ENCODE measurements around the gene WBP2. TPM values are rescaled to one million over a fixed set of nuclear protein-coding genes. Genes with fewer than 3 reads are reported as not detected.
A peak's percentile ranks its signal among the peaks of the same experiment; 100 is the strongest.

Gene WBP2
- total RNA-seq, 2 experiments from 2014 or later = 76.8 to 83.5 TPM

DNA sequence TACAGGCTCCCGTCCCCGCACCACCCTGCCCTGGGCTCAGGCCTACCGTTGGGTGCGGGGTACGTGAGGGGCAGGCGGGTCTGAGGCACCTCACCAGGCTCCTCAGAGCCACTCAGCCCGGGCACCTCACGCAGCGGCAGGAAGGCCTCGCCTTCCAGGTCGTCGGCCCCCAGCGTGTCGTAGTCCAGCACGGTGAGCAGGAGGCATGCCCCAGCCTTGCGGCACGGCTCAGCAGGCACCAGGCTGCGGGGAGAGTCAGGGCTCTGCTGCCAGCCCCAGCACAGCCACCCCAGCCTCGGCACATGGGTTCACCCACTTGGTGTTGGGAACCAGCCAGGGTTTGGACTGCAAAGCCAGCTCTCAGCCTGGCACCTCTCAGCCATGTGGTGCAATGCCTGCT lies 26.4 kb downstream of the WBP2 start:
- H3K4me3 Mint-ChIP-seq = no peak overlapping the region
- H3K9me3 Mint-ChIP-seq = no peaks in the 10 kb centered on the region
- no peak for DNase-seq
- ChIA-PET CTCF (interaction anchor here (0.7 kb wide), 1 partner anchor 11 kb away, joined by 3 read pairs; no protein-coding TSS in a partner anchor), POLR2A (interaction anchor here (0.5 kb wide), 1 partner anchor 140 kb away, joined by 3 read pairs; no protein-coding TSS in a partner anchor)
- H3K36me3 Mint-ChIP-seq (ENCODE audit: low read depth) = peaks cover 31% of the 10 kb centered on the region
- peak overlapping the region; percentile 5 for H3K27ac Mint-ChIP-seq
- H3K4me1 Mint-ChIP-seq = peaks cover 36% of the 10 kb centered on the region
- no peaks in the 10 kb centered on the region for H3K27me3 Mint-ChIP-seq

DNA sequence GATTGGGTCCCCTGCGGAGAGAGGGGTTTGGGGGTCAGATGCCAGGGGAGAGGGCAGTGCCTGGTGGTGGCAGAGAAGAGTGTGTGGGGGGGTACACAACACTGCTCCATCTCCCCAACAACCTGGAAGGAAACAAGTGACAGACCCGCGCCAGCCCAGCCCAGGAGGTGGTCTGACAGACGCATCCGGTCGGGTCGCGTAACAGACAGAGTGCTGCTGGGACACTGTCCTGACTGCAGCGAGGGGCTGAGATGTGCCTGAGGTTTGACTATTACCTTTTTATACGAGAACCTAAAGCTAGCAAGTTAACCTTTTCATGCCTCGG lies 27.1 kb downstream of the WBP2 start:
- DNase-seq = no peak
- H3K9me3 Mint-ChIP-seq = no peaks in the 10 kb centered on the region
- POLR2A ChIA-PET = interaction anchor here (0.5 kb wide), 1 partner anchor 139 kb away, joined by 3 read pairs; no protein-coding TSS in a partner anchor

DNA sequence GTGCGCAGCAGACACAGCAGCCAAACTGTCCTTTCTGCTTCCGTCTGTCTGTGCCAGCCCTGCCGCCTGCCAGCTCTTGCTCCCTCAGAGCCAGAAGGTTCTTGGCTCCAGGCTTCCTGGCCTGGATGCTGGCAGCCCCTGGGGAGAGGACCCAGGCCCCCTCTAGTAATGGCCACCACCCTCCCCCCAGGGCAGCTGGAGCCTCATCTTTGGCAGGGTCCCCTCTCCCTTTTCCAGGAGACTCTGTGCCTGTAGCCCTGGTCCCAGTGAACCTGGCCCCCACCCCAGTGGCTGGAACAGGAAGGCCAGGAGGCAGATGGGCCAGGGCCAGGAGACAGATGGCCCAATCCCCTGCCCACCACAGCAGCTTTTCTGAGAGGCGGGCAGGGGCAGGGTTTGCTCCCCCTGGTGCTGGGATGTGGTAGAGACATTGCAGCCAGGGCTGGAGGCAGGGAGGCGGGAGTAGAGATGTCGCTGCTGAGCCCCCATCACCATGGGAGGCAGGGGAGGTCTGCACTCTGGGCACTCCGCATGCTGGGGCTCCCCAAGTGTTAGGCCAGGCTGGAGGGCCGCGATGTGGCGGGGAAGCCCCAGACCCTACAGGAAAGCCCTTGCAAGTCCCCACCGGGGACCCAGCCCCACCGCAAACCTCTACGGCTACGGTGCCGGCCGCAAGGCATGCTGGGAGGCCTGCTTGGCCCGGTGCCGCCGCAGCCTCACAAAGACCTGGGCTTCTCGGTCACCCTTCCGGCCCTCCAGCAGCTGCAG lies 27.6 kb downstream of the WBP2 start:
- ChIA-PET POLR2A (interaction anchor here (0.5 kb wide), 1 partner anchor 51 kb away, joined by 3 read pairs; no protein-coding TSS in a partner anchor), CTCF (interaction anchor here (0.5 to 3.3 kb wide), 12 partner anchors 9 to 243 kb away, joined by 3 to 14 read pairs (median 5); partner anchors contain the start of gene UNC13D)
- Mint-ChIP-seq H3K36me3 (ENCODE audit: low read depth) (peaks cover 24% of the 10 kb centered on the region), H3K4me3 (peak overlapping the region; percentile 56), H3K9me3 (no peaks in the 10 kb centered on the region), H3K27me3 (no peaks in the 10 kb centered on the region), H3K4me1 (peaks cover 23% of the 10 kb centered on the region), H3K27ac (peak overlapping the region; percentile 91)
- DNase-seq = peak; percentile 68

More for the DNA sequence above, 27.1 kb downstream of the WBP2 start:
- Mint-ChIP-seq H3K4me1 (peaks cover 29% of the 10 kb centered on the region), H3K4me3 (peak overlapping the region; percentile 56), H3K27me3 (no peaks in the 10 kb centered on the region), H3K27ac (peak overlapping the region; percentile 91), H3K36me3 (ENCODE audit: low read depth) (peaks cover 26% of the 10 kb centered on the region)
- CTCF ChIA-PET = interaction anchor here (0.5 to 3.3 kb wide), 9 partner anchors 9 to 244 kb away, joined by 3 to 14 read pairs (median 4); no protein-coding TSS in a partner anchor

DNA sequence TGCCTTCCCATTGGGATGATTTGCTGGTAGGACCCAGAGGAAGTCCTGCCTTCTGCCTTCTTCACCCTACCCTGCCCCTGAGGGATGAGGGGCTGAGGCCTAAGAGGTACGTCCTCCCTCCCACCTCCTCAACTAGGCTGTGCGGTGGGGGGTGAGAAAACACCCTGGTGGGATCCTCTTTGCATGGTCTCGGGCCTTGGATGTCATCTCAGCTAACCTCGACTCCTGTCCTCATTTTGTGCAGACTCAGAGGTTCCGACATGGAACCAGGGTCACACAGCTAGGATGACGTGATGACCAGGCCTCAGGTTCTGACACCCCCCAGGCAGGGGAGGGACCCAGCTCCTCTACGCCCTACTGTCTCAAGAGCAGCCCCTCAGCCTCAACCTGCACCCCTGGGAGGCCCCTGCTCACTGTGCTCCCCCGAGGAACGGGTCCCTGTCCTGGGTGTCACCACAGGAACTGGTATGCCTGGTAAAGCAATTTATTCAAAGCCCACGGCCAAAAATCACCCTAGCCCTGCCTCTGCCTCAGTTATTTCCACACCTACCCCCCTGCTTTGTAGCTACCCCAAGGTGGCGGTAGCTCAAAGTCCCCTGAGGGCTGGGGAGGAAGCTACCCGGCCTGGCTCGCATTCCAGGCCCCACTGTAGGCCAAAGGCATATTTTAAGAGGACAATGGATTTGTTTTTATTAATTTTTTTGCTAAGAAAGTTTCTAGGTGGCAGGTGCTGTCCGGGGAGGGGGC lies 28.4 kb downstream of the WBP2 start:
- POLR2A ChIA-PET = interaction anchor here (0.5 kb wide), 1 partner anchor 50 kb away, joined by 3 read pairs; no protein-coding TSS in a partner anchor
- Mint-ChIP-seq H3K4me1 (peaks cover 25% of the 10 kb centered on the region), H3K27ac (peak overlapping the region; percentile 76), H3K9me3 (no peaks in the 10 kb centered on the region), H3K27me3 (no peaks in the 10 kb centered on the region), H3K4me3 (no peak overlapping the region), H3K36me3 (ENCODE audit: low read depth) (peaks cover 19% of the 10 kb centered on the region)
- DNase-seq = no peak
- CTCF ChIA-PET = interaction anchor here (0.6 to 3.3 kb wide), 15 partner anchors 10 to 898 kb away, joined by 3 to 14 read pairs (median 5); partner anchors contain the start of gene UNC13D

GRCh38 chr17:75825748-75826370 lies 29.3 kb downstream of the WBP2 start:
- Mint-ChIP-seq H3K27ac (no peak overlapping the region), H3K27me3 (no peaks in the 10 kb centered on the region), H3K4me3 (no peak overlapping the region), H3K9me3 (no peaks in the 10 kb centered on the region), H3K36me3 (ENCODE audit: low read depth) (peaks cover 24% of the 10 kb centered on the region), H3K4me1 (peaks cover 33% of the 10 kb centered on the region)
- no peak for DNase-seq
- POLR2A ChIA-PET = no interaction called here
- CTCF ChIA-PET = interaction anchor here (0.6 to 3.3 kb wide), 8 partner anchors 11 to 899 kb away, joined by 3 to 14 read pairs (median 6); partner anchors contain the start of gene UNC13D

GRCh38 chr17:75825149-75825552 lies 30.0 kb downstream of the WBP2 start:
- DNase-seq = no peak
- Mint-ChIP-seq H3K36me3 (ENCODE audit: low read depth) (peaks cover 21% of the 10 kb centered on the region), H3K9me3 (no peaks in the 10 kb centered on the region), H3K27ac (no peak overlapping the region), H3K4me3 (no peak overlapping the region), H3K4me1 (peaks cover 33% of the 10 kb centered on the region), H3K27me3 (no peaks in the 10 kb centered on the region)
- ChIA-PET CTCF (interaction anchor here (1.5 to 3.3 kb wide), 3 partner anchors 15 to 71 kb away, joined by 3 to 14 read pairs (median 6); partner anchors contain the start of gene UNC13D), POLR2A (interaction anchor here (0.5 kb wide), 1 partner anchor 156 kb away, joined by 5 read pairs; no protein-coding TSS in a partner anchor)

DNA sequence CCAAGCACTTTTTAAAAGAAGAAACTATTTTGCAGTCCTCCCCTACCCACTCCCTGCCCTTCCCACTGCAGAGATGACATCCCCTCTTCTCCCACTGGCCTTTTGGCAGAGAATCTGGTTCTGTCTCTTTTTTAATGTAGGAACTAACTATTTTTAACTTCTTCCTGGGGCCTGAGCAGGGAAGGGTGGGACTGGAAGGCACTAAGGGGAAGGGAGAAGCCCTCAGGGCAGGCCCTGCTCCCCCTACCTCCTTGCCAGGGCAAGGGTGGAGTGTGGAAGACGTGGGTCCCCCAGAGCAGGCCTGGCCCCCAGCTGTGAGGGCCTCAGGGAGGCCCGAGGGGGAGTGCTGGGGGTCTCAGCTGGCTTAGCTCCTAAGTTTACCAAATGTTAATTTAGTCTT lies 30.5 kb downstream of the WBP2 start:
- Mint-ChIP-seq H3K4me1 (peaks cover 33% of the 10 kb centered on the region), H3K27ac (no peak overlapping the region), H3K4me3 (no peak overlapping the region), H3K27me3 (no peaks in the 10 kb centered on the region), H3K36me3 (ENCODE audit: low read depth) (peaks cover 16% of the 10 kb centered on the region), H3K9me3 (no peaks in the 10 kb centered on the region)
- POLR2A ChIA-PET = interaction anchor here (0.5 kb wide), 1 partner anchor 156 kb away, joined by 5 read pairs; no protein-coding TSS in a partner anchor
- no peak for DNase-seq
- CTCF ChIA-PET = interaction anchor here (1.5 kb wide), 1 partner anchor 71 kb away, joined by 3 read pairs; no protein-coding TSS in a partner anchor

GRCh38 chr17:75824050-75824552 lies 31.0 kb downstream of the WBP2 start:
- Mint-ChIP-seq H3K27ac (no peak overlapping the region), H3K27me3 (no peaks in the 10 kb centered on the region), H3K9me3 (no peaks in the 10 kb centered on the region), H3K36me3 (ENCODE audit: low read depth) (peaks cover 19% of the 10 kb centered on the region), H3K4me1 (peaks cover 37% of the 10 kb centered on the region), H3K4me3 (no peak overlapping the region)
- ChIA-PET CTCF (interaction anchor here (1.5 kb wide), 1 partner anchor 70 kb away, joined by 3 read pairs; no protein-coding TSS in a partner anchor), POLR2A (no interaction called here)
- DNase-seq = no peak

DNA sequence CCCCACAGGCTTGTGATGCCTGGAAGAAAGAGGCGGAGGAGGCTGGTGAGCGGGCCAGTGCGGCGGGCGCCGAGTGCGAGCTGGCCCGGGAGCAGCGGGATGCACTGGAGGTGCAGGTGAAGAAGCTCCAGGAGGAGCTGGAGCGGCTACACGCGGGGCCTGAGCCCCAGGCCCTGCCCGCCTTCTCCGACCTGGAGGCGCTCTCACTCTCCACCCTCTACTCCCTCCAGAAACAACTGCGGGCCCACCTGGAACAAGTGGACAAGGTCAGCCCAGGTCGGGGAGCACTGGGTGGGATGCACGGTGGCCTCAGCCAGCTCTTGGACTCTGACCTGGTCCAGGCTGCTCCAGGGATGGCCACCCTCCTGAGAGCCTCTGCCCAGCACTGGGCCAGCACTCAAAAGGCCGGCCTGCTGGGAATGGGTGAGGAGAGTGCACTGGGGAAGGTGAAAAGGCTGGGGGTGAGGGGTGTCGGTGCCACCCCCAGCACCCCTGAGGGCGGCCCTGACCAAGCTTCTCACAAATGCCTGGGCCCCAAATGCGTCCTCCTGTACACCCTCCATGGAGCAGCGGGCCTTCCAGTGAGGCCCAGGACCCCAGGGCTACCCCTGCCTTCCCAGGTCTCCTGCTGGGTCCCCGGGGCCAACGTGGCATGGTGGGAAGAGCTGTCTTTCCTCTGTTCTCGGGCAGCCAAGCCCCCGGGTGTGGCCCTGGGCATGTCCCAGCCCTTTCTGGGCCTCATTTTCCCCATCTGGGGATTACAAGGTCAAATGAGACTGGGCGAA lies 31.7 kb downstream of the WBP2 start:
- POLR2A ChIA-PET = no interaction called here
- no peak overlapping the region for H3K27ac Mint-ChIP-seq
- H3K4me3 Mint-ChIP-seq = no peak overlapping the region
- no peaks in the 10 kb centered on the region for H3K9me3 Mint-ChIP-seq
- peaks cover 38% of the 10 kb centered on the region for H3K4me1 Mint-ChIP-seq
- H3K36me3 Mint-ChIP-seq (ENCODE audit: low read depth) = peaks cover 21% of the 10 kb centered on the region
- CTCF ChIA-PET = interaction anchor here (0.6 to 0.9 kb wide), 3 partner anchors 17 to 85 kb away, joined by 3 to 4 read pairs (median 3); no protein-coding TSS in a partner anchor
- no peak for DNase-seq
- no peaks in the 10 kb centered on the region for H3K27me3 Mint-ChIP-seq

GRCh38 chr17:75822800-75823166 lies 32.4 kb downstream of the WBP2 start:
- no peaks in the 10 kb centered on the region for H3K9me3 Mint-ChIP-seq
- H3K36me3 Mint-ChIP-seq (ENCODE audit: low read depth) = peaks cover 15% of the 10 kb centered on the region
- H3K4me3 Mint-ChIP-seq = no peak overlapping the region
- H3K27me3 Mint-ChIP-seq = no peaks in the 10 kb centered on the region
- ChIA-PET CTCF (interaction anchor here (0.6 to 0.9 kb wide), 2 partner anchors 17 to 84 kb away, joined by 3 read pairs; no protein-coding TSS in a partner anchor), POLR2A (no interaction called here)
- no peak for DNase-seq
- H3K27ac Mint-ChIP-seq = peak overlapping the region; percentile 31
- H3K4me1 Mint-ChIP-seq = peaks cover 31% of the 10 kb centered on the region

DNA sequence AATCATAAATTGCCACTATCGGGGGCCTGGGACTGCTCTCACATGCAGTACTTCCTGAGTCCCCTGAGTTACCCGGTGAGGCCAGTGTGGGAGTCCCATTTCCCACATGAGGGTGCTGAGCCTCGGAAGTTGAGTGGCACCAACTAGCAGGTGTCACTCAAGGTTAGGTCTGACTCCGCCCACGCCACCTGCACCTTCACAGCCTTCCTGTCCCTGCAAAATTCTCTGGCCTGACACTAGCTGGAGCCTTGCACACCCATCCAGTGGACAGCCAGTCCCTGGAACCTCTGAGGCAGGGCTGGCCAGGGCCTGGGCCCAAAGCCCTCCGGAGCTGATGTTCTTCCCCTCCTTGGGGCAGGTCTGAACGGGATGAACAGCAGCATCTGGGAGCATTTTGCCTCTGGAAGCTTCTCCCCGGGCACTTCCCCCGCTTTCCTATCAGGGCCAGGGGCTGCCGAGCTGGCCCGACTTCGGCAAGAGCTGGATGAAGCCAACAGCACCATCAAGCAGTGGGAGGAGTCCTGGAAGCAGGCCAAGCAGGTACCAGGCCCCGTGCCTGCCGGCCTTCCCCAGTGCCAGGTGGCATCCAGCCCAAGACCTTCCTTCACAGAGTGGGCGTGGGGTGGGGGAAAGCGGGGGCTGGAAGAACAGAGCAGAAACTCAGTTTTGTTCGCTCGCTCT lies 32.9 kb downstream of the WBP2 start:
- ChIA-PET POLR2A (no interaction called here), CTCF (interaction anchor here (0.6 to 2.2 kb wide), 2 partner anchors 8 to 17 kb away, joined by 3 to 7 read pairs; no protein-coding TSS in a partner anchor)
- H3K27me3 Mint-ChIP-seq = no peaks in the 10 kb centered on the region
- peaks cover 27% of the 10 kb centered on the region for H3K4me1 Mint-ChIP-seq
- peaks cover 15% of the 10 kb centered on the region for H3K36me3 Mint-ChIP-seq (ENCODE audit: low read depth)
- DNase-seq = peak; percentile 40
- H3K27ac Mint-ChIP-seq = peak overlapping the region; percentile 66
- no peak overlapping the region for H3K4me3 Mint-ChIP-seq
- no peaks in the 10 kb centered on the region for H3K9me3 Mint-ChIP-seq

Data from activated CD4-positive, alpha-beta T cell treated with anti-CD3 and anti-CD28 coated beads, Interleukin-2, amount 10 ng/mL, durations not matched to agents 7 days and 5 days (primary cell).